Measurements from ENCODE around the gene CAPN12.
"Not testable (repeated sequence)": the region's sequence is repeated elsewhere in the genome, so short reads cannot be mapped to it uniquely, and the experiment has no call there.

- not testable (repeated sequence) for TF ChIP-seq POLR2A (IDR thresholded peaks at IDR 0.05; ENCODE audit: low read depth, low read length); USF2 (IDR thresholded peaks at IDR 0.05; ENCODE audit: low read depth, low read length); CTCF (conservative IDR thresholded peaks at IDR 0.05; ENCODE audit: low read depth, low read length); RFX5 (IDR thresholded peaks at IDR 0.05; ENCODE audit: low read depth, low read length); MXI1 (IDR thresholded peaks at IDR 0.05; ENCODE audit: borderline replicate concordance, low read depth, low read length); RAD21 (IDR thresholded peaks at IDR 0.05; ENCODE audit: low read length); RCOR1 (IDR thresholded peaks at IDR 0.05; ENCODE audit: insufficient replicate concordance, low read length); BHLHE40 (IDR thresholded peaks at IDR 0.05; ENCODE audit: low read depth, low read length); ELK1 (IDR thresholded peaks at IDR 0.05; ENCODE audit: borderline replicate concordance, low read depth, low read length); CHD1 (IDR thresholded peaks at IDR 0.05; ENCODE audit: low read depth, low read length); NFE2L2 (IDR thresholded peaks at IDR 0.05; ENCODE audit: low read depth, low read length); SMC3 (IDR thresholded peaks at IDR 0.05; ENCODE audit: low read depth, low read length); MAZ (IDR thresholded peaks at IDR 0.05; ENCODE audit: borderline replicate concordance, low read depth, low read length); FOS (IDR thresholded peaks at IDR 0.05; ENCODE audit: low read depth, low read length)
These were observed 27.3 kb upstream of the CAPN12 start for GRCh38 chr19:38771569-38771968.

Data from IMR-90 (cell line).